ENCODE measurements around the gene ZMAT5.

- TF ChIP-seq EP300 (IDR thresholded peaks at IDR 0.05) (no peak), POLR2A (IDR thresholded peaks at IDR 0.05) (no peak), CTCF (IDR thresholded peaks at IDR 0.05) (no peak)
Measured at GRCh38 chr22:29700900-29701154, 66.0 kb downstream of the ZMAT5 start.

Data from tibial nerve (tissue), 4 donors.